A673 (cell line): ENCODE measurements around the gene PALLD. TPM values are rescaled to one million over a fixed set of nuclear protein-coding genes. Genes with fewer than 3 reads are reported as not detected.

Source experiments
- BruUV-seq: library from RNA; stranded (reverse); fragments of 400-500 nt; replicated peaks from 2 replicates; lab custom pipeline; 2021; lab: Mats Ljungman, UMichigan
- CTCF ChIA-PET: fragments of 300-600 bp; sonication (Branson Sonifier 250); formaldehyde crosslinking; loops from one replicate; lab custom pipeline; 2022; ENCODE audit warnings: antibody characterized with exemption; lab: Charles Lee
- POLR2A ChIA-PET: fragments of 300-600 bp; sonication (Branson Sonifier 250); formaldehyde crosslinking; loops from one replicate; lab custom pipeline; 2022; ENCODE audit warnings: antibody characterized with exemption; ENCODE audit not compliant: low non-redundant PET; lab: Charles Lee
- DNase-seq: peaks from one replicate; pipeline ENCODE4 v3.0.0-alpha.2; 2015; ENCODE audit warnings: low spot score
- H3K27ac ChIP-seq: fragments of 200-600 bp; sonication (generic); 2 replicates; pipeline ENCODE4 v1.5.1; 2016; ENCODE audit warnings: mixed run types, low read depth, mild to moderate bottlenecking, mixed read lengths, antibody characterized with exemption, low read length; ENCODE audit not compliant: poor library complexity, severe bottlenecking
- H3K27me3 ChIP-seq: fragments of 200-600 bp; sonication (generic); replicated peaks from 2 replicates; pipeline ENCODE4 v1.6.1; 2017; ENCODE audit warnings: mixed run types, low read depth, mild to moderate bottlenecking, mixed read lengths, antibody characterized with exemption, low read length; ENCODE audit not compliant: insufficient read depth, poor library complexity
- H3K36me3 ChIP-seq: fragments of 200-600 bp; sonication (generic); 2 replicates; pipeline ENCODE4 v1.6.1; 2016; ENCODE audit warnings: mixed run types, mild to moderate bottlenecking, mixed read lengths, antibody characterized with exemption, low read length; ENCODE audit not compliant: insufficient read depth, poor library complexity, severe bottlenecking
- H3K4me1 ChIP-seq: fragments of 200-600 bp; sonication (generic); 2 replicates; pipeline ENCODE4 v1.6.1; 2017; ENCODE audit warnings: mixed run types, mild to moderate bottlenecking, mixed read lengths, antibody characterized with exemption, low read length; ENCODE audit not compliant: insufficient read depth, poor library complexity, severe bottlenecking
- H3K4me3 ChIP-seq: fragments of 200-600 bp; sonication (generic); 2 replicates; pipeline ENCODE4 v1.5.1; 2016; ENCODE audit warnings: low read depth, mixed run types, mild to moderate bottlenecking, mixed read lengths, low read length; ENCODE audit not compliant: poor library complexity, severe bottlenecking
- H3K9me3 ChIP-seq: fragments of 200-600 bp; sonication (generic); 2 replicates; pipeline ENCODE4 v1.6.1; 2016; ENCODE audit warnings: mixed run types, low read depth, mild to moderate bottlenecking, mixed read lengths, antibody characterized with exemption, low read length; ENCODE audit not compliant: poor library complexity, severe bottlenecking
- EZH2 ChIP-seq: fragments of 200-600 bp; sonication (generic); IDR thresholded peaks from 2 replicates; pipeline ENCODE4 v1.6.1; 2017; ENCODE audit warnings: borderline replicate concordance, low read depth, mild to moderate bottlenecking, mixed read lengths, antibody characterized with exemption, low read length; ENCODE audit not compliant: poor library complexity, severe bottlenecking
- intact Hi-C: fragments of 100-400 bp; cut with micrococcal nuclease; formaldehyde crosslinking; loops from one replicate; pipeline ENCODE4 v1.10.0; 2022; ENCODE audit not compliant: unreplicated experiment
- total RNA-seq: library from RNA; stranded (reverse); gene quantifications from 2 replicates; pipeline ENCODE4 v1.2.3, GENCODE V29; 2021
- TF ChIP-seq, protein P1 (sequence below): fragments of 300-800, 200-600 bp; sonication (generic); conservative IDR thresholded peaks from 2 replicates; pipeline ENCODE4 v1.5.1; 2017; ENCODE audit warnings: low read depth, mild to moderate bottlenecking, antibody characterized with exemption, low read length, moderate library complexity, mixed read lengths

The PALLD gene
- total RNA-seq, 1 experiment from 2014 or later: 44.1 TPM

DNA sequence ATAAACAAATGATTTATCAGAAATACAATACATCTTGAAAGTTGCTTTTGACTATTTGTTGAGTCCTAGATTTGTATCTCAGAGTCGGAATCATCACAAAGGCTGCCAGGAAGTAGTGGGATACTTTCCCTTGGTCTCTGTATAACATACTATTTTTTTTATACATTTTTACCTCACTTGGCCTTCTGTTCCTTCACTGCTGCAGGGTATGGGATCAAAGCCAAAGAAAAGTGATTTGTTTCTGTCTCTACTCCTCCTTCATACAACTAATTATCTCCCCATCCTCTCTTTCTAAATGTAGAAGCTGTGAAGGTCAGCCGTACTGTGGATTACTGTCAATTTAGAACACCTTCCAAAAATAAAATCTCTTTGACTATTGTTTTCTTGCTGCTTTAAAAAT lies 24.9 kb downstream of the PALLD start:
- BruUV-seq: no TSS peak
- Histone ChIP-seq H3K4me3 (no peak overlapping the region), H3K36me3 (no peaks in the 10 kb centered on the region), H3K4me1 (no peaks in the 10 kb centered on the region), H3K9me3 (no peaks in the 10 kb centered on the region), H3K27me3 (no peaks in the 10 kb centered on the region), H3K27ac (no peak overlapping the region)
- TF ChIP-seq EZH2: no peak
- TF ChIP-seq, protein P1, sequence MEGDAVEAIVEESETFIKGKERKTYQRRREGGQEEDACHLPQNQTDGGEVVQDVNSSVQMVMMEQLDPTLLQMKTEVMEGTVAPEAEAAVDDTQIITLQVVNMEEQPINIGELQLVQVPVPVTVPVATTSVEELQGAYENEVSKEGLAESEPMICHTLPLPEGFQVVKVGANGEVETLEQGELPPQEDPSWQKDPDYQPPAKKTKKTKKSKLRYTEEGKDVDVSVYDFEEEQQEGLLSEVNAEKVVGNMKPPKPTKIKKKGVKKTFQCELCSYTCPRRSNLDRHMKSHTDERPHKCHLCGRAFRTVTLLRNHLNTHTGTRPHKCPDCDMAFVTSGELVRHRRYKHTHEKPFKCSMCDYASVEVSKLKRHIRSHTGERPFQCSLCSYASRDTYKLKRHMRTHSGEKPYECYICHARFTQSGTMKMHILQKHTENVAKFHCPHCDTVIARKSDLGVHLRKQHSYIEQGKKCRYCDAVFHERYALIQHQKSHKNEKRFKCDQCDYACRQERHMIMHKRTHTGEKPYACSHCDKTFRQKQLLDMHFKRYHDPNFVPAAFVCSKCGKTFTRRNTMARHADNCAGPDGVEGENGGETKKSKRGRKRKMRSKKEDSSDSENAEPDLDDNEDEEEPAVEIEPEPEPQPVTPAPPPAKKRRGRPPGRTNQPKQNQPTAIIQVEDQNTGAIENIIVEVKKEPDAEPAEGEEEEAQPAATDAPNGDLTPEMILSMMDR: no peak
- intact Hi-C loops: no loop called here
- CTCF ChIA-PET: no interaction called here
- no peak for DNase-seq
- POLR2A ChIA-PET: no interaction called here

DNA sequence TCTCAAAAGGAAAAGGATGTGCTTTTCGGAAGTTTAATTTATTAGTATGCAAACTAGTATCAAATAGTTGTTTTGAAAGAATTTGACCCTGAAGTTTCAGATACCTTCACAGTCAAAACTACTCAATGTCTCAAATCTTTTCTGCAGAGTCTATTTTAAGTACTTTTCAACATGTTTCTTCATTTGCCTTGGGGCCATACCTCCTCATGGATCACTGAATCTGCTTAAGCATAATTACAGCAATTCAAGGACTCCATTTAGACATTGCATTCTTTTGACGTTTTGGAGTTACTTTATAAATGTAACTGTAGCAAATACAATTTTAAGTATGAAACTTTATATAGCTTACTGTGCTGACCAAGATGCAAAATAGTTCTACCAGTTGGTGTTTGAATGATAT lies 25.5 kb downstream of the PALLD start:
- ChIA-PET POLR2A (no interaction called here), CTCF (no interaction called here)

DNA sequence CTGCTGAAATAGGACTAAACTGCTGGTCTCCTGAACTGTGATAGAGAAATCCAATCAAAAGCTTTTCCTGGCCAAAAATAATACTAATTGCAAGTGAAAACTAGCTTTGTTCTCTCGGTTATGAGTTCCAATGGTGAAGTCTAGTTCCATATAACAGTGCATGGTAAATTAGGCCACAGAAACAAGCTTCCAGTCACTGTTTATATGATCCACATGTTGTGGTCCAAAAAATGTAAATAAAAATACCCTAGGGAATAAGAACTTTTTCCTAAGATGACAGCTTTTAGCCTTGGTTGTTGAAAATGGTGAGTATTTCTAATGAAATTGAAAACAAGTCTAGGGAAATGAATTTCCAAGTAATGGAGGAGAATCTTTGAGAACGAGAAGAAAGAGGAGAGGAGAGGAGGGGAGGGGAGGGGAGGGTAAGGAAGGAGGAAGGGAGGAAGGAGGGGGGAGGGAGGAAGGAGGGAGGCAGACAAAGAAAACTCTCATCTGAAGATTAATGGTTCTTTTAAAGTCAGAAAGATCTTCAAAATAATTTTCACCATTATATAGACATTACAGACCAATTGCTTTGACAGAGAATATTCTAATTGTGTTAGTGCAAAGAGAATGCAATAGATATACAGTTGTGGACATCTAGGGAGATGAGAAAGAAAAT lies 26.1 kb downstream of the PALLD start:
- Histone ChIP-seq H3K4me1 (no peaks in the 10 kb centered on the region), H3K27me3 (no peaks in the 10 kb centered on the region), H3K27ac (no peak overlapping the region), H3K9me3 (no peaks in the 10 kb centered on the region), H3K36me3 (no peaks in the 10 kb centered on the region), H3K4me3 (no peak overlapping the region)
- intact Hi-C loops: no loop called here
- TF ChIP-seq EZH2: no peak
- TF ChIP-seq, protein P1: no peak
- ChIA-PET CTCF (no interaction called here), POLR2A (no interaction called here)
- DNase-seq: no peak
- BruUV-seq: no TSS peak

More for the DNA sequence above, 25.5 kb downstream of the PALLD start:
- intact Hi-C loops: no loop called here
- Histone ChIP-seq H3K27me3 (no peaks in the 10 kb centered on the region), H3K36me3 (no peaks in the 10 kb centered on the region), H3K9me3 (no peaks in the 10 kb centered on the region), H3K27ac (no peak overlapping the region), H3K4me3 (no peak overlapping the region), H3K4me1 (no peaks in the 10 kb centered on the region)
- BruUV-seq: no TSS peak
- no peak for TF ChIP-seq EZH2
- TF ChIP-seq, protein P1: no peak
- peak; percentile 30 for DNase-seq
